GM10266 (cell line): ENCODE data around the gene ZNF784.

ENCODE experiments used
- DNase-seq: peaks from one replicate; pipeline ENCODE4 v3.0.0; 2012; ENCODE audit errors: extremely low spot score
- TF ChIP-seq, protein P1 (sequence below): IDR thresholded peaks from 2 replicates; pipeline ENCODE4 v1.5.1; 2012; ENCODE audit warnings: mild to moderate bottlenecking, low read depth; ENCODE audit not compliant: control insufficient read depth, insufficient read depth; ENCODE audit errors: missing control alignments

The ZNF784 gene

DNA sequence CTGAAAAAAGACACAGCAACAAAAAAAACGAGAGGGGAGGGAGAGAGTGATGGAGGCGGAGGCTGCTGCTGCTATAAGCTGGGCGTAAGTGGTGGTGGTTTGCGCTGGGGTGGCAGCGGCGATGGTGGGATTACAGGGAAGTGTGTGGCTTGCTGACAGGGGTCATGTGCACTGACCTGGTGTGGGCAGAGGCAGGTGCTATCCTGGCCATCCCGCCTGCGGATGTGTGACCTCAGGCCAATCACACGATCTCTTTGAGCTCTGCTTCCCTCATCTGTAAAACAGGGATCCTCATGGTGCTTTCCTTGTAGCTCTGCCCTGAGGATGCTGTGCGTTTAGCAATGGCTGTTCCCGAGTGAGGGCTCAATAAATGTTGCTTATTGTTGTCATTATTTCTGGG lies 13.2 kb upstream of the ZNF784 start:
- no peak for DNase-seq
- TF ChIP-seq, protein P1, sequence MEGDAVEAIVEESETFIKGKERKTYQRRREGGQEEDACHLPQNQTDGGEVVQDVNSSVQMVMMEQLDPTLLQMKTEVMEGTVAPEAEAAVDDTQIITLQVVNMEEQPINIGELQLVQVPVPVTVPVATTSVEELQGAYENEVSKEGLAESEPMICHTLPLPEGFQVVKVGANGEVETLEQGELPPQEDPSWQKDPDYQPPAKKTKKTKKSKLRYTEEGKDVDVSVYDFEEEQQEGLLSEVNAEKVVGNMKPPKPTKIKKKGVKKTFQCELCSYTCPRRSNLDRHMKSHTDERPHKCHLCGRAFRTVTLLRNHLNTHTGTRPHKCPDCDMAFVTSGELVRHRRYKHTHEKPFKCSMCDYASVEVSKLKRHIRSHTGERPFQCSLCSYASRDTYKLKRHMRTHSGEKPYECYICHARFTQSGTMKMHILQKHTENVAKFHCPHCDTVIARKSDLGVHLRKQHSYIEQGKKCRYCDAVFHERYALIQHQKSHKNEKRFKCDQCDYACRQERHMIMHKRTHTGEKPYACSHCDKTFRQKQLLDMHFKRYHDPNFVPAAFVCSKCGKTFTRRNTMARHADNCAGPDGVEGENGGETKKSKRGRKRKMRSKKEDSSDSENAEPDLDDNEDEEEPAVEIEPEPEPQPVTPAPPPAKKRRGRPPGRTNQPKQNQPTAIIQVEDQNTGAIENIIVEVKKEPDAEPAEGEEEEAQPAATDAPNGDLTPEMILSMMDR: no peak

DNA sequence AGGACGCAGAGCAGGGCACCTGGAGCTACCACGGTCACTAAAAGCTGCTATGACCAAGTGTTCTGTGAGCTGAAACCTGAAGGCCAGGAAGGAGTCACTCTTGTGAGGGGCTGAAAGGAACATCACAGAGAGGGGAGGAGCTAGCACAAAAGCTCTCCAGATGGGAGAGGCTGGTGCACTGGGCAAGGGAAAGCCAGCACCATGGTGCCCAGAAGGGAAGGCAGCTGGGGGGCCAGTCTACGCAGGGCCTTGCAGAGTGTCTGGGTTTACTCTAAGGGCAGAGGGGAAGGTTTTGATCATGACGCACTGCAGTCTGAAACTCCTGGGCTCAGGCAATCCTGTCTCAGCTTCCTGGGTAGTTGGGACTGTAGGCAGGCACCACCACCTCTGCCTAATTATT lies 12.4 kb upstream of the ZNF784 start:
- no peak for DNase-seq

DNA sequence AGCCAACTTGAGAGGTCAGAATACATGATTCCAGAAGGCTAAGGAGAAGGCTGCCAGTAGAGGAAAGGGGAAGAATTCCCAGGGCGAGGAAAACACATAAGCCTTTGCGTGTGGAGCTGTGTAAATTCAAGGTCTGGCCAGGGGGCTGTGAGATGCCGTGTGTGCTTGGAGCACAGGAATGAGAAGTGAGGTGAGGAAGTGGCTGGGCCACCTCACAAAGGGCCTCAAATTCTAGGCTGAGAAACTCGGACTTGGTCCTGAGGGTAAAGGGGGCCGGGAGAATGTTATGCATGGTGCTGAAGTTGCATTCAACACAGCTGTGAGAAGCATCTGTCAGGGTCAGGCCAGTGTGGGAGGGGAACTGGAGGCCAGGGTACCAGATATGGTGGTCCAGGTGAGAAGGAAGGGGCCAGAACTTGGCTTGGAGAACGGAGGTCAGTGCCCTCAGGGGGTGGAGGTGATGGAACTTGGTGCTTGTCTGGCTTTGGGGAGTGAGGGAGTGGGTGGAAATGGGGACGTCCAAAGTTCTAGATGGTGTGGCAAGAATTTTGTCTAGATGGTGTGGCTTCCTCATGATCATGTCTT lies 11.6 kb upstream of the ZNF784 start:
- no peak for DNase-seq
- TF ChIP-seq, protein P1: no peak

More for the DNA sequence above, 12.4 kb upstream of the ZNF784 start:
- TF ChIP-seq, protein P1: no peak

DNA sequence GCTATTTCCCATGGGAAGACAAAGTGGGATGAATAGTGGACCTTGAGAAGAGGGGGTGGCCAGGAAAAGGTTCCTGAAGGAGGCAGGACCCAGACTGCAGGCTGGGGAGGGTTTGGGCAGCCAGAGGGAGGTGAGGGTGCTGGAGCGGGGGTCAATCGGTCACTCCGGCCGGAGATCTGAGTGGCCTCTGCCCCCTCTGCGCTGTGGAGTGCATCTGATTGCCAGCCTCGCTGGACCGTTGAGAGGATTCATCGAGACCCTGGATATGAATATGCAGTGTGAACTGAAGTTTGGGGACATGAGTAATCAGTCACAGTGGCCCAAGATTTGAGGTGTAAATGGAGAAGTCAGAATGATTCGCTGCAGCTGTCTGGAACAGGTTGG lies 11.0 kb upstream of the ZNF784 start:
- DNase-seq: peak; percentile 4
- TF ChIP-seq, protein P1: no peak

DNA sequence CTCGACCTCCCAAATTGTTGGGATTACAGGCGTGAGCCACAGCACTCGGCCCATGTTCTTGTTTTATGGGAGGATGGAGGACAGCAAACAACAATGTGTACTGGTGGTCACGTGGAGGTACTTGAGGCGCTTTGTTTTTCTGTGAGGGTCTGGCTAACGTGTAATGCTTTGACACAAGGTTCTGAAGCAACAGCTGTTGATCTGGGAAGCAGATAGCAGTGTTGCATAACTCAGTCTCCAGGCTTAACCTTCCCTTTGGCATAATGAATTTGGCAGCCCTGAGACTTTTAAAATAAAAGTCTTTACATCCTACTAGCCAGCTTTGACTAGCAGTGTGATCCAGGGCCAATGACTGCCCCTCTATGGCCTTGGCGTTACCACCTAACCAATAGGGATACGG lies 9.5 kb upstream of the ZNF784 start:
- DNase-seq: no peak
- TF ChIP-seq, protein P1: no peak

DNA sequence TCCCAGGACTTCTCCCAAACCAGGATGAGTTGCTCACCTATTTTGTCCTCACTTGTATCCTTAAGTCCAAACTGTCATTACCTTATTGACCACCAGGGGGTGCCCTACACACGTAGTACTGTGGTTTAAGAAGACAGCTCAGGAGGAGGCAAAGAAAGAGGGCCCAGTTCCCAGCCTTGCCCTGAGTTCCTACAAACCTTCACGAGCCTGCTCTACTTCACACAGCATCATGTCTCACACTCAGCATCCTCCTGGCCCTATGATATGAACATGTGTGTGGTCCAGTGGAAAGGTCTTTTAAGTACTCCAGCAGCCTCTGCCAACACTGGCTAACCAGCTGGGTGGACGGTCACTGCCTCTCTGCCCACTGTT lies 8.1 kb upstream of the ZNF784 start:
- TF ChIP-seq, protein P1: peak; percentile 81
- peak; percentile 68 for DNase-seq

DNA sequence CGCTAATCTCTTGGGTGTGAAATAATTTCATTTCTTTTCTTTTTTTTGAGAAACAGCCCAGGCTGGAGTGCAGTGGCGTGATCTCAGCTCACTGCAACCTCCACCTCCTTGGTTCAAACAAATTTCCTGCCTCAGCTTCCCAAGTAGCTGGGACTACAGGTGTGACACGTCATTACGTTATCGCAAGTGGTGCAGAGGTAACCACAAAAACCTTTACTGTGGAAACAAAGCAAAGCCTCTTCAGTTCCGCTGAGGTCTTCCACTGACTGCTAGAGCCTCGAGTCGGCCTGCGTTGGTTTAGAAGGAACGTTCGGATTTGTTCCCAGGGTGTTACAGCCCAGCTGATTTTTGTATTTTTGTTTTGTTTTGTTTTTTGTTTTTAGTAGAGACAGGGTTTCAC lies 2.0 kb upstream of the ZNF784 start:
- DNase-seq: no peak
- TF ChIP-seq, protein P1: no peak
